Mesendoderm (in vitro differentiated cells): ENCODE measurements around the gene PARD3.

Source experiments
- DNase-seq: peaks from one replicate; pipeline ENCODE4 v3.0.0; 2013
- H2AK5ac ChIP-seq: 2 replicates; pipeline ENCODE4 v1.6.1; 2013; ENCODE audit warnings: low read length, inconsistent platforms
- H2BK120ac ChIP-seq: 2 replicates; pipeline ENCODE4 v1.6.1; 2013; ENCODE audit warnings: low read depth, mild to moderate bottlenecking, low read length, moderate library complexity, mixed read lengths
- H2BK15ac ChIP-seq: replicated peaks from 2 replicates; pipeline ENCODE4 v1.6.1; 2013; ENCODE audit warnings: low read depth, mild to moderate bottlenecking, moderate library complexity
- H2BK5ac ChIP-seq: 2 replicates; pipeline ENCODE4 v1.6.1; 2013; ENCODE audit warnings: low read length, inconsistent platforms
- H3K18ac ChIP-seq: 2 replicates; pipeline ENCODE4 v1.6.1; 2013; ENCODE audit warnings: mild to moderate bottlenecking, low read length, mixed read lengths
- H3K23ac ChIP-seq: one replicate; pipeline ENCODE4 v1.6.1; 2013; ENCODE audit warnings: low read length
- H3K27ac ChIP-seq: 2 replicates; pipeline ENCODE4 v1.5.1; 2013; ENCODE audit warnings: low read depth, mild to moderate bottlenecking, inconsistent platforms, low read length, moderate library complexity
- H3K27me3 ChIP-seq: 2 replicates; pipeline ENCODE4 v1.6.1; 2013; ENCODE audit warnings: low read length, control low read depth, mild to moderate bottlenecking, inconsistent platforms; ENCODE audit not compliant: insufficient read depth, poor library complexity
- H3K36me3 ChIP-seq: 2 replicates; pipeline ENCODE4 v1.6.1; 2013; ENCODE audit warnings: low read length, inconsistent platforms; ENCODE audit not compliant: control insufficient read depth, insufficient read depth
- H3K4ac ChIP-seq: one replicate; pipeline ENCODE4 v1.6.1; 2013; ENCODE audit warnings: low read depth, mild to moderate bottlenecking, low read length, moderate library complexity
- H3K4me1 ChIP-seq: 2 replicates; pipeline ENCODE4 v1.6.1; 2013; ENCODE audit warnings: low read depth, low read length, inconsistent platforms; ENCODE audit not compliant: control insufficient read depth
- H3K4me2 ChIP-seq: 2 replicates; pipeline ENCODE4 v1.6.1; 2013; ENCODE audit warnings: low read length
- H3K4me3 ChIP-seq: 2 replicates; pipeline ENCODE4 v1.5.1; 2013; ENCODE audit warnings: mild to moderate bottlenecking, low read length
- H3K56ac ChIP-seq: one replicate; pipeline ENCODE4 v1.6.1; 2013; ENCODE audit warnings: low read length
- H3K79me1 ChIP-seq: 2 replicates; pipeline ENCODE4 v1.6.1; 2013; ENCODE audit warnings: low read length, inconsistent platforms
- H3K79me2 ChIP-seq: 2 replicates; pipeline ENCODE4 v1.6.1; 2013; ENCODE audit warnings: mild to moderate bottlenecking, low read length; ENCODE audit not compliant: control insufficient read depth, insufficient read depth
- H3K9ac ChIP-seq: 2 replicates; pipeline ENCODE4 v1.6.1; 2013; ENCODE audit warnings: low read length, inconsistent platforms
- H4K5ac ChIP-seq: one replicate; pipeline ENCODE4 v1.6.1; 2013; ENCODE audit warnings: low read length
- H4K8ac ChIP-seq: one replicate; pipeline ENCODE4 v1.6.1; 2013; ENCODE audit warnings: low read depth, mild to moderate bottlenecking, control low read depth, low read length, moderate library complexity
- WGBS: extraction: QIAGEN DNeasy Blood & Tissue Kit; methylation state at CpG from one replicate; pipeline ENCODE4 v1.1.7; 2013; ENCODE audit warnings: low lambda C conversion rate, missing lambda C conversion rate; ENCODE audit not compliant: insufficient coverage; ENCODE audit errors: extremely low coverage; 5-methylcytosine and 5-hydroxymethylcytosine counted together

Gene PARD3

GRCh38 chr10:34649385-34649784 lies 165.7 kb downstream of the PARD3 start:
- H2BK5ac ChIP-seq = no peak overlapping the region
- peaks cover 23% of the 10 kb centered on the region for H3K79me2 ChIP-seq
- no peak overlapping the region for H3K56ac ChIP-seq
- H3K27me3 ChIP-seq = no peaks in the 10 kb centered on the region
- no peak overlapping the region for H3K23ac ChIP-seq
- no peak overlapping the region for H3K27ac ChIP-seq
- WGBS = no CpG with 5 or more reads among the region's 3 CpGs
- H3K79me1 ChIP-seq = peaks cover 31% of the 10 kb centered on the region
- no peak overlapping the region for H3K4ac ChIP-seq
- H4K5ac ChIP-seq = no peak overlapping the region
- H2BK15ac ChIP-seq = no peak overlapping the region
- H2AK5ac ChIP-seq = no peak overlapping the region
- no peak overlapping the region for H3K4me2 ChIP-seq
- H3K4me1 ChIP-seq = peaks cover 26% of the 10 kb centered on the region
- H2BK120ac ChIP-seq = no peak overlapping the region
- H3K4me3 ChIP-seq = no peak overlapping the region
- no peak overlapping the region for H4K8ac ChIP-seq
- no peak overlapping the region for H3K18ac ChIP-seq
- no peak for DNase-seq
- H3K36me3 ChIP-seq = no peaks in the 10 kb centered on the region
- H3K9ac ChIP-seq = no peak overlapping the region

GRCh38 chr10:34648919-34649318 lies 166.2 kb downstream of the PARD3 start:
- no peak overlapping the region for H3K27ac ChIP-seq
- no peak overlapping the region for H3K56ac ChIP-seq
- H3K27me3 ChIP-seq = no peaks in the 10 kb centered on the region
- no peak overlapping the region for H3K18ac ChIP-seq
- H3K79me2 ChIP-seq = peaks cover 21% of the 10 kb centered on the region
- no peak overlapping the region for H2BK15ac ChIP-seq
- H3K23ac ChIP-seq = no peak overlapping the region
- no peak overlapping the region for H3K9ac ChIP-seq
- H3K4me3 ChIP-seq = no peak overlapping the region
- H2BK120ac ChIP-seq = no peak overlapping the region
- no CpG with 5 or more reads among the region's 5 CpGs for WGBS
- peaks cover 32% of the 10 kb centered on the region for H3K79me1 ChIP-seq
- no peak overlapping the region for H2AK5ac ChIP-seq
- peak; percentile 22 for DNase-seq
- no peak overlapping the region for H3K4me2 ChIP-seq
- peaks cover 26% of the 10 kb centered on the region for H3K4me1 ChIP-seq
- H2BK5ac ChIP-seq = no peak overlapping the region
- H3K4ac ChIP-seq = no peak overlapping the region
- H4K5ac ChIP-seq = no peak overlapping the region
- H3K36me3 ChIP-seq = no peaks in the 10 kb centered on the region
- H4K8ac ChIP-seq = no peak overlapping the region

GRCh38 chr10:34647875-34648865 lies 166.9 kb downstream of the PARD3 start:
- Histone ChIP-seq H3K18ac (no peak overlapping the region), H3K23ac (no peak overlapping the region), H3K27ac (no peak overlapping the region), H3K4me1 (peaks cover 24% of the 10 kb centered on the region), H2BK15ac (no peak overlapping the region), H2BK5ac (no peak overlapping the region), H3K79me1 (peaks cover 31% of the 10 kb centered on the region), H4K8ac (no peak overlapping the region), H3K36me3 (no peaks in the 10 kb centered on the region), H3K4ac (no peak overlapping the region), H4K5ac (no peak overlapping the region), H3K56ac (no peak overlapping the region), H3K9ac (no peak overlapping the region), H3K79me2 (peaks cover 16% of the 10 kb centered on the region), H3K4me3 (no peak overlapping the region), H2AK5ac (no peak overlapping the region), H3K4me2 (no peak overlapping the region), H3K27me3 (no peaks in the 10 kb centered on the region), H2BK120ac (no peak overlapping the region)
- WGBS = no CpG with 5 or more reads among the region's 12 CpGs
- DNase-seq = peak; percentile 46

GRCh38 chr10:34647160-34647559 lies 167.9 kb downstream of the PARD3 start:
- no peak overlapping the region for H3K56ac ChIP-seq
- no peak overlapping the region for H3K18ac ChIP-seq
- H2AK5ac ChIP-seq = no peak overlapping the region
- peaks cover 19% of the 10 kb centered on the region for H3K79me2 ChIP-seq
- H3K23ac ChIP-seq = peak overlapping the region; percentile 9
- WGBS = no CpG with 5 or more reads among the region's 7 CpGs
- no peak overlapping the region for H3K4ac ChIP-seq
- no peak for DNase-seq
- H4K5ac ChIP-seq = no peak overlapping the region
- no peaks in the 10 kb centered on the region for H3K36me3 ChIP-seq
- H3K27ac ChIP-seq = no peak overlapping the region
- H2BK120ac ChIP-seq = no peak overlapping the region
- H3K79me1 ChIP-seq = peaks cover 34% of the 10 kb centered on the region
- no peak overlapping the region for H2BK5ac ChIP-seq
- H3K4me3 ChIP-seq = no peak overlapping the region
- no peak overlapping the region for H2BK15ac ChIP-seq
- peaks cover 15% of the 10 kb centered on the region for H3K4me1 ChIP-seq
- H3K4me2 ChIP-seq = no peak overlapping the region
- H3K27me3 ChIP-seq = no peaks in the 10 kb centered on the region
- H4K8ac ChIP-seq = no peak overlapping the region
- H3K9ac ChIP-seq = no peak overlapping the region

GRCh38 chr10:34646331-34646730 lies 168.8 kb downstream of the PARD3 start:
- H2BK120ac ChIP-seq = no peak overlapping the region
- H3K4me1 ChIP-seq = peaks cover 12% of the 10 kb centered on the region
- H2BK5ac ChIP-seq = no peak overlapping the region
- no peak for DNase-seq
- H3K79me1 ChIP-seq = peaks cover 34% of the 10 kb centered on the region
- H3K9ac ChIP-seq = no peak overlapping the region
- no peaks in the 10 kb centered on the region for H3K36me3 ChIP-seq
- no CpG with 5 or more reads among the region's 6 CpGs for WGBS
- H3K27ac ChIP-seq = no peak overlapping the region
- H2BK15ac ChIP-seq = no peak overlapping the region
- H3K4ac ChIP-seq = no peak overlapping the region
- H3K79me2 ChIP-seq = peaks cover 19% of the 10 kb centered on the region
- no peak overlapping the region for H3K23ac ChIP-seq
- no peak overlapping the region for H4K8ac ChIP-seq
- no peak overlapping the region for H3K56ac ChIP-seq
- H4K5ac ChIP-seq = no peak overlapping the region
- H3K4me3 ChIP-seq = no peak overlapping the region
- no peak overlapping the region for H3K4me2 ChIP-seq
- H3K27me3 ChIP-seq = no peaks in the 10 kb centered on the region
- H2AK5ac ChIP-seq = no peak overlapping the region
- H3K18ac ChIP-seq = no peak overlapping the region
